HEK293 (cell line): ENCODE data around the gene TCERG1L.

Experiments
- CTCF ChIA-PET: fragments of 350-600 bp; formaldehyde crosslinking; extraction: SDS; loops from one replicate; lab custom pipeline; 2021; ENCODE audit warnings: antibody characterized with exemption; lab: Yijun Ruan, JAX
- POLR2A ChIA-PET: fragments of 300-600 bp; formaldehyde crosslinking; extraction: SDS; loops from one replicate; lab custom pipeline; 2020; ENCODE audit warnings: antibody characterized with exemption, inconsistent platforms; lab: Yijun Ruan, JAX
- H3K27ac ChIP-seq: fragments of 200-500 bp; sonication (Bioruptor generic); 2 replicates; pipeline ENCODE4 v1.5.1; 2014; ENCODE audit warnings: low read depth, low read length, control low read depth, inconsistent platforms; ENCODE audit errors: extremely low read depth
- H3K36me3 ChIP-seq, 2 experiments: fragments of 200-500 bp in 1 of 2; sonication (Bioruptor generic) in 1 of 2; 1 replicate in 1 of 2; 2 replicates in 1 of 2; pipeline ENCODE4 v1.5.1; 2014 to 2017; ENCODE audit warnings: inconsistent platforms in 2 of 2, low read length in 2 of 2; ENCODE audit not compliant: control insufficient read depth in 2 of 2, insufficient read depth in 1 of 2
- H3K4me1 ChIP-seq: fragments of 200-500 bp; sonication (Bioruptor generic); 2 replicates; pipeline ENCODE4 v1.5.1; 2014; ENCODE audit warnings: mild to moderate bottlenecking, low read length, inconsistent platforms; ENCODE audit not compliant: control insufficient read depth, insufficient read depth
- H3K4me3 ChIP-seq: 2 replicates; pipeline ENCODE4 v1.5.1; 2011; ENCODE audit warnings: low read depth, mild to moderate bottlenecking, control low read depth, low read length, moderate library complexity
- H3K9me3 ChIP-seq: fragments of 200-500 bp; sonication (Bioruptor generic); 2 replicates; pipeline ENCODE4 v1.5.1; 2014; ENCODE audit warnings: low read depth, low read length, inconsistent platforms; ENCODE audit not compliant: control insufficient read depth, insufficient read depth
- MEIS1 ChIP-seq: sonication (generic); formaldehyde crosslinking; IDR thresholded peaks from 2 replicates; pipeline ENCODE4 v1.8.1; 2022; ENCODE audit warnings: missing genetic modification reagents, mild to moderate bottlenecking, borderline replicate concordance
- PRDM10 ChIP-seq: fragments of 450-650 bp; formaldehyde crosslinking; IDR thresholded peaks from 2 replicates; pipeline ENCODE4 v1.5.1; 2016; ENCODE audit warnings: missing biosample characterization, missing genetic modification characterization
- ZNF223 ChIP-seq: fragments of 450-650 bp; formaldehyde crosslinking; IDR thresholded peaks from 2 replicates; pipeline ENCODE4 v1.5.1; 2016; ENCODE audit warnings: missing biosample characterization, missing genetic modification characterization
- ZNF274 ChIP-seq, 2 experiments: fragments of 200-500 bp in 1 of 2; fragments of 450-650 bp in 1 of 2; sonication (Bioruptor generic) in 1 of 2; formaldehyde crosslinking in 1 of 2; IDR thresholded peaks; 2 replicates each; pipeline versions ENCODE4 v1.5.1 to v1.6.1; 2014 to 2016; ENCODE audit warnings: borderline replicate concordance in 1 of 2, inconsistent platforms in 1 of 2, low read length in 1 of 2, missing biosample characterization in 1 of 2, missing genetic modification characterization in 1 of 2
- ZNF529 ChIP-seq: fragments of 450-650 bp; formaldehyde crosslinking; IDR thresholded peaks from 2 replicates; pipeline ENCODE4 v1.5.1; 2017; ENCODE audit warnings: missing genetic modification characterization, missing biosample characterization; ENCODE audit not compliant: insufficient replicate concordance
- ZNF596 ChIP-seq: fragments of 450-650 bp; IDR thresholded peaks from 2 replicates; pipeline ENCODE4 v1.5.0; 2018; ENCODE audit warnings: missing biosample characterization, mild to moderate bottlenecking, missing genetic modification characterization, moderate library complexity
- ZNF701 ChIP-seq: fragments of 450-650 bp; formaldehyde crosslinking; IDR thresholded peaks from 2 replicates; pipeline ENCODE4 v1.5.1; 2016; ENCODE audit warnings: missing biosample characterization, missing genetic modification characterization
- ZNF843 ChIP-seq: fragments of 450-650 bp; formaldehyde crosslinking; IDR thresholded peaks from 2 replicates; pipeline ENCODE4 v1.5.1; 2016; ENCODE audit warnings: missing biosample characterization, missing genetic modification characterization
- TF ChIP-seq, protein P1 (sequence below): fragments of 450-650 bp; formaldehyde crosslinking; IDR thresholded peaks from 2 replicates; pipeline ENCODE4 v1.5.1; 2016; ENCODE audit warnings: missing biosample characterization, missing genetic modification characterization
- TF ChIP-seq, protein P2 (sequence below): fragments of 450-650 bp; formaldehyde crosslinking; IDR thresholded peaks from 2 replicates; pipeline ENCODE4 v1.5.1; 2016; ENCODE audit warnings: missing biosample characterization, missing genetic modification characterization
- TF ChIP-seq, protein P3 (sequence below): fragments of 450-650 bp; formaldehyde crosslinking; IDR thresholded peaks from 2 replicates; pipeline ENCODE4 v1.5.1; 2016; ENCODE audit warnings: missing biosample characterization, missing genetic modification characterization
- TF ChIP-seq, protein P4 (sequence below): fragments of 450-650 bp; formaldehyde crosslinking; IDR thresholded peaks from 2 replicates; pipeline ENCODE4 v1.5.1; 2016; ENCODE audit warnings: missing biosample characterization, missing genetic modification characterization

TCERG1L gene

DNA sequence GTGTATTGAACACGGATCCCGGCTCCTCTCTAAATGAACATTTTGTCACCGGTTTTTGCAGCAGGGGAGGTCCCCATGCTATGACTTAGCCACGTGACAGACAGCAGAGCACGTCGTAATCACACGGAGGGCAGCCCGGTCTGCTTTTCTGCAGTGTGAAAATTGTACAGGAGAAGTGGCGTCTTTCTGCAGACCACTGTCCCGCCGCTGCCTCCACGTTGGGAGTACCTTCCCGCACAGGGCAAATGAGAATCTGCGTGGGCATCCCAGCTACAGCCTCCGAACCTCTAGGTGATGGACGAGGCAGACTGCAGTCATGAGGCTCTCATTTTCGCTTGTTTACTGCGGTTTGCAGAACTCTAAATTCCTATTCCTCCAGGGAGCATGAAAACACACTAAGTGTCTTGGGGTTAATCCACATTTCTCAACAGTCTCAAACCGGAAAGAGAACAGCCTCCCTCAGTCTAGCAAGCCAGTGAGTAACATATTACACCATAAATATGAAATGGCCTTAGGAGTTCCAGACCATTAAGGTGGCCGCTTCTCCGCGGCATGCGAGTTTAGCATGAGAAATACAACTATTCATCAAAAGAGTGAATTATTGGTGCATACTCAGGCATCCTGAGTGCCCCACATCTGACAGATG is 89.8 kb downstream of the TCERG1L start (continued):
- TF ChIP-seq PRDM10 (tag by site-specific recombination) (no peak), MEIS1 (CRISPR knock-in tag) (no peak)
- TF ChIP-seq, protein P1, sequence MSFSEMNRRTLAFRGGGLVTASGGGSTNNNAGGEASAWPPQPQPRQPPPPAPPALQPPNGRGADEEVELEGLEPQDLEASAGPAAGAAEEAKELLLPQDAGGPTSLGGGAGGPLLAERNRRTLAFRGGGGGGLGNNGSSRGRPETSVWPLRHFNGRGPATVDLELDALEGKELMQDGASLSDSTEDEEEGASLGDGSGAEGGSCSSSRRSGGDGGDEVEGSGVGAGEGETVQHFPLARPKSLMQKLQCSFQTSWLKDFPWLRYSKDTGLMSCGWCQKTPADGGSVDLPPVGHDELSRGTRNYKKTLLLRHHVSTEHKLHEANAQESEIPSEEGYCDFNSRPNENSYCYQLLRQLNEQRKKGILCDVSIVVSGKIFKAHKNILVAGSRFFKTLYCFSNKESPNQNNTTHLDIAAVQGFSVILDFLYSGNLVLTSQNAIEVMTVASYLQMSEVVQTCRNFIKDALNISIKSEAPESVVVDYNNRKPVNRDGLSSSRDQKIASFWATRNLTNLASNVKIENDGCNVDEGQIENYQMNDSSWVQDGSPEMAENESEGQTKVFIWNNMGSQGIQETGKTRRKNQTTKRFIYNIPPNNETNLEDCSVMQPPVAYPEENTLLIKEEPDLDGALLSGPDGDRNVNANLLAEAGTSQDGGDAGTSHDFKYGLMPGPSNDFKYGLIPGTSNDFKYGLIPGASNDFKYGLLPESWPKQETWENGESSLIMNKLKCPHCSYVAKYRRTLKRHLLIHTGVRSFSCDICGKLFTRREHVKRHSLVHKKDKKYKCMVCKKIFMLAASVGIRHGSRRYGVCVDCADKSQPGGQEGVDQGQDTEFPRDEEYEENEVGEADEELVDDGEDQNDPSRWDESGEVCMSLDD (tag by site-specific recombination): no peak

GRCh38 chr10:131220601-131221171 is 90.8 kb downstream of the TCERG1L start:
- H3K4me1 ChIP-seq: no peaks in the 10 kb centered on the region

More at GRCh38 chr10:131220601-131221171, 90.8 kb downstream of the TCERG1L start:
- no peak overlapping the region for H3K27ac ChIP-seq
- POLR2A ChIA-PET: no interaction called here
- H3K9me3 ChIP-seq: no peaks in the 10 kb centered on the region
- H3K36me3 ChIP-seq: no peaks in the 10 kb centered on the region
- no peak for TF ChIP-seq ZNF596 (tag by site-specific recombination)
- TF ChIP-seq ZNF843 (tag by site-specific recombination): no peak
- TF ChIP-seq, protein P2, sequence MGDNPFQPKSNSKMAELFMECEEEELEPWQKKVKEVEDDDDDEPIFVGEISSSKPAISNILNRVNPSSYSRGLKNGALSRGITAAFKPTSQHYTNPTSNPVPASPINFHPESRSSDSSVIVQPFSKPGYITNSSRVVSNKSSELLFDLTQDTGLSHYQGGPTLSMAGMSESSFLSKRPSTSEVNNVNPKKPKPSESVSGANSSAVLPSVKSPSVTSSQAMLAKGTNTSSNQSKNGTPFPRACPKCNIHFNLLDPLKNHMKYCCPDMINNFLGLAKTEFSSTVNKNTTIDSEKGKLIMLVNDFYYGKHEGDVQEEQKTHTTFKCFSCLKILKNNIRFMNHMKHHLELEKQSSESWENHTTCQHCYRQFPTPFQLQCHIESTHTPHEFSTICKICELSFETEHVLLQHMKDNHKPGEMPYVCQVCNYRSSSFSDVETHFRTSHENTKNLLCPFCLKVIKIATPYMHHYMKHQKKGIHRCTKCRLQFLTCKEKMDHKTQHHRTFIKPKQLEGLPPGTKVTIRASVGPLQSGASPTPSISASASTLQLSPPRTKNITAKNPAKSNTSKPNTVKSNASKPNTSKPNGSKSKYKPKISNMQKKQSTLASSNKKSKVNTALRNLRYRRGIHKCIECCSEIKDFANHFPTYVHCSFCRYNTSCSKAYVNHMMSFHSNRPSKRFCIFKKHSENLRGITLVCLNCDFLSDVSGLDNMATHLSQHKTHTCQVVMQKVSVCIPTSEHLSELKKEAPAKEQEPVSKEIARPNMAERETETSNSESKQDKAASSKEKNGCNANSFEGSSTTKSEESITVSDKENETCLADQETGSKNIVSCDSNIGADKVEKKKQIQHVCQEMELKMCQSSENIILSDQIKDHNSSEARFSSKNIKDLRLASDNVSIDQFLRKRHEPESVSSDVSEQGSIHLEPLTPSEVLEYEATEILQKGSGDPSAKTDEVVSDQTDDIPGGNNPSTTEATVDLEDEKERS (tag by site-specific recombination): no peak
- no peak for TF ChIP-seq ZNF274 (IDR thresholded peaks at IDR 0.05; ENCODE audit: low read length)
- TF ChIP-seq ZNF274 (tag by site-specific recombination; IDR thresholded peaks at IDR 0.05; ENCODE audit: borderline replicate concordance): no peak
- TF ChIP-seq, protein P3, sequence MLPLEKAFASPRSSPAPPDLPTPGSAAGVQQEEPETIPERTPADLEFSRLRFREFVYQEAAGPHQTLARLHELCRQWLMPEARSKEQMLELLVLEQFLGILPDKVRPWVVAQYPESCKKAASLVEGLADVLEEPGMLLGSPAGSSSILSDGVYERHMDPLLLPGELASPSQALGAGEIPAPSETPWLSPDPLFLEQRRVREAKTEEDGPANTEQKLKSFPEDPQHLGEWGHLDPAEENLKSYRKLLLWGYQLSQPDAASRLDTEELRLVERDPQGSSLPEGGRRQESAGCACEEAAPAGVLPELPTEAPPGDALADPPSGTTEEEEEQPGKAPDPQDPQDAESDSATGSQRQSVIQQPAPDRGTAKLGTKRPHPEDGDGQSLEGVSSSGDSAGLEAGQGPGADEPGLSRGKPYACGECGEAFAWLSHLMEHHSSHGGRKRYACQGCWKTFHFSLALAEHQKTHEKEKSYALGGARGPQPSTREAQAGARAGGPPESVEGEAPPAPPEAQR: no peak
- TF ChIP-seq ZNF529 (tag by site-specific recombination): no peak
- TF ChIP-seq ZNF223 (tag by site-specific recombination): no peak
- no peak for TF ChIP-seq ZNF701 (tag by site-specific recombination)
- TF ChIP-seq, protein P4, sequence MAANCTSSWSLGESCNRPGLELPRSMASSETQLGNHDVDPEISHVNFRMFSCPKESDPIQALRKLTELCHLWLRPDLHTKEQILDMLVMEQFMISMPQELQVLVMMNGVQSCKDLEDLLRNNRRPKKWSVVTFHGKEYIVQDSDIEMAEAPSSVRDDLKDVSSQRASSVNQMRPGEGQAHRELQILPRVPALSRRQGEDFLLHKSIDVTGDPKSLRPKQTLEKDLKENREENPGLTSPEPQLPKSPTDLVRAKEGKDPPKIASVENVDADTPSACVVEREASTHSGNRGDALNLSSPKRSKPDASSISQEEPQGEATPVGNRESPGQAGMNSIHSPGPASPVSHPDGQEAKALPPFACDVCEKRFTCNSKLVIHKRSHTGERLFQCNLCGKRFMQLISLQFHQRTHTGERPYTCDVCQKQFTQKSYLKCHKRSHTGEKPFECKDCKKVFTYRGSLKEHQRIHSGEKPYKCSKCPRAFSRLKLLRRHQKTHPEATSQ (tag by site-specific recombination): no peak
- CTCF ChIA-PET: no interaction called here
- no peak overlapping the region for H3K4me3 ChIP-seq
